ENCODE results near the gene SCN2B. TPM values are rescaled to one million over a fixed set of nuclear protein-coding genes. Genes with fewer than 3 reads are reported as not detected.

The SCN2B gene
- total RNA-seq, 1 donor = not detected

GRCh38 chr11:118145285-118146227 is 30.9 kb downstream of the SCN2B start:
- peak; percentile 60 for DNase-seq (ENCODE audit: low read depth)
- H3K4me3 ChIP-seq (ENCODE audit: low read depth, low read length) = peak overlapping the region; percentile 60
- peak; percentile 91 for TF ChIP-seq CTCF (IDR thresholded peaks at IDR 0.05; ENCODE audit: insufficient read depth, low read length)

GRCh38 chr11:118144301-118145268 is 31.9 kb downstream of the SCN2B start:
- H3K4me3 ChIP-seq (ENCODE audit: low read depth, low read length) = no peak overlapping the region
- DNase-seq (ENCODE audit: low read depth) = no peak
- TF ChIP-seq CTCF (IDR thresholded peaks at IDR 0.05; ENCODE audit: insufficient read depth, low read length) = no peak

- no peak for TF ChIP-seq CTCF (IDR thresholded peaks at IDR 0.05; ENCODE audit: insufficient read depth, low read length)
- H3K4me3 ChIP-seq (ENCODE audit: low read depth, low read length) = no peak overlapping the region
- DNase-seq (ENCODE audit: low read depth) = no peak
Observed at GRCh38 chr11:118143661-118144185, 32.7 kb downstream of the SCN2B start.

GRCh38 chr11:118142809-118143208 is 33.6 kb downstream of the SCN2B start:
- no peak for TF ChIP-seq CTCF (IDR thresholded peaks at IDR 0.05; ENCODE audit: insufficient read depth, low read length)
- H3K4me3 ChIP-seq (ENCODE audit: low read depth, low read length) = no peak overlapping the region
- no peak for DNase-seq (ENCODE audit: low read depth)

GRCh38 chr11:118142081-118142480 is 34.4 kb downstream of the SCN2B start:
- no peak for TF ChIP-seq CTCF (IDR thresholded peaks at IDR 0.05; ENCODE audit: insufficient read depth, low read length)
- no peak overlapping the region for H3K4me3 ChIP-seq (ENCODE audit: low read depth, low read length)
- no peak for DNase-seq (ENCODE audit: low read depth)

- DNase-seq (ENCODE audit: low read depth) = peak; percentile 9
- TF ChIP-seq CTCF (IDR thresholded peaks at IDR 0.05; ENCODE audit: insufficient read depth, low read length) = no peak
- H3K4me3 ChIP-seq (ENCODE audit: low read depth, low read length) = no peak overlapping the region
Observed at GRCh38 chr11:118139578-118139977, 36.9 kb downstream of the SCN2B start.

Data from fibroblast of the aortic adventitia (primary cell).